Osteoblast (primary cell): ENCODE measurements around the gene RET. TPM values are rescaled to one million over a fixed set of nuclear protein-coding genes. Genes with fewer than 3 reads are reported as not detected.

Experiments
- DNase-seq: peaks from one replicate; pipeline ENCODE4 v3.0.0; 2011; ENCODE audit warnings: low spot score, mixed read lengths; ENCODE audit not compliant: insufficient read length; ENCODE audit errors: missing footprints
- H2AFZ ChIP-seq: 2 replicates; pipeline ENCODE4 v1.6.0; 2011; ENCODE audit warnings: mild to moderate bottlenecking, low read length
- H3K27ac ChIP-seq: 2 replicates; pipeline ENCODE4 v1.5.1; 2011; ENCODE audit warnings: mild to moderate bottlenecking, low read depth, low read length, moderate library complexity
- H3K27me3 ChIP-seq: 2 replicates; pipeline ENCODE4 v1.6.0; 2012; ENCODE audit warnings: mild to moderate bottlenecking, control low read depth, inconsistent platforms, low read length, moderate library complexity; ENCODE audit not compliant: insufficient read depth
- H3K36me3 ChIP-seq: 2 replicates; pipeline ENCODE4 v1.5.1; 2011; ENCODE audit warnings: mild to moderate bottlenecking, low read length, control low read depth, moderate library complexity; ENCODE audit not compliant: insufficient read depth
- H3K4me1 ChIP-seq: 2 replicates; pipeline ENCODE4 v1.5.1; 2011; ENCODE audit warnings: mild to moderate bottlenecking, low read length, control low read depth, moderate library complexity; ENCODE audit not compliant: insufficient read depth
- H3K4me2 ChIP-seq: 2 replicates; pipeline ENCODE4 v1.6.0; 2011; ENCODE audit warnings: mild to moderate bottlenecking, low read length; ENCODE audit not compliant: insufficient read depth
- H3K4me3 ChIP-seq: fragments of 200-600 bp; sonication (generic); 3 replicates; pipeline ENCODE4 v1.5.1; 2012; ENCODE audit warnings: mild to moderate bottlenecking, low read length, inconsistent platforms; ENCODE audit not compliant: insufficient read depth
- H3K79me2 ChIP-seq: 2 replicates; pipeline ENCODE4 v1.6.0; 2012; ENCODE audit warnings: mild to moderate bottlenecking, low read length, control low read depth, inconsistent platforms; ENCODE audit not compliant: insufficient read depth
- H3K9me3 ChIP-seq: 2 replicates; pipeline ENCODE4 v1.5.1; 2011; ENCODE audit warnings: low read depth, low read length, control low read depth
- H4K20me1 ChIP-seq: 2 replicates; pipeline ENCODE4 v1.6.0; 2012; ENCODE audit warnings: mild to moderate bottlenecking, low read length, control low read depth; ENCODE audit not compliant: insufficient read depth
- total RNA-seq: library from RNA; depleted of rRNA; stranded (reverse); fragments of >200 nt; gene quantifications from 2 replicates; pipeline ENCODE4 v1.2.3, GENCODE V29; 2012
- TF ChIP-seq, protein P1 (sequence below): IDR thresholded peaks from 2 replicates; pipeline ENCODE4 v1.5.1; 2011; ENCODE audit warnings: mild to moderate bottlenecking, low read depth, low read length, moderate library complexity; ENCODE audit errors: extremely low read depth

RET gene
- total RNA-seq, 1 donor = under 0.01 TPM

DNA sequence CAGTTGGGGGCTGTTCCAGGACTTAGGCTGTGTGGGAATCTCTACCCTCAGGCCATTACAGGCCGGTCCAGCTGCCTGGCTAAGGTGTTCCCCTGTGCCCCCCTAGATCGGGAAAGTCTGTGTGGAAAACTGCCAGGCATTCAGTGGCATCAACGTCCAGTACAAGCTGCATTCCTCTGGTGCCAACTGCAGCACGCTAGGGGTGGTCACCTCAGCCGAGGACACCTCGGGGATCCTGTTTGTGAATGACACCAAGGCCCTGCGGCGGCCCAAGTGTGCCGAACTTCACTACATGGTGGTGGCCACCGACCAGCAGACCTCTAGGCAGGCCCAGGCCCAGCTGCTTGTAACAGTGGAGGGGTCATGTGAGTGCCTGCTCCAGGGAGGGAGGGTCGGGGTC is 34.2 kb downstream of the RET start:
- Histone ChIP-seq H3K4me3 (no peak overlapping the region), H3K27me3 (no peaks in the 10 kb centered on the region), H3K79me2 (no peaks in the 10 kb centered on the region), H3K36me3 (no peaks in the 10 kb centered on the region), H3K27ac (no peak overlapping the region), H4K20me1 (no peaks in the 10 kb centered on the region), H3K9me3 (no peaks in the 10 kb centered on the region), H3K4me2 (no peak overlapping the region), H2AFZ (no peak overlapping the region), H3K4me1 (no peaks in the 10 kb centered on the region)
- TF ChIP-seq, protein P1, sequence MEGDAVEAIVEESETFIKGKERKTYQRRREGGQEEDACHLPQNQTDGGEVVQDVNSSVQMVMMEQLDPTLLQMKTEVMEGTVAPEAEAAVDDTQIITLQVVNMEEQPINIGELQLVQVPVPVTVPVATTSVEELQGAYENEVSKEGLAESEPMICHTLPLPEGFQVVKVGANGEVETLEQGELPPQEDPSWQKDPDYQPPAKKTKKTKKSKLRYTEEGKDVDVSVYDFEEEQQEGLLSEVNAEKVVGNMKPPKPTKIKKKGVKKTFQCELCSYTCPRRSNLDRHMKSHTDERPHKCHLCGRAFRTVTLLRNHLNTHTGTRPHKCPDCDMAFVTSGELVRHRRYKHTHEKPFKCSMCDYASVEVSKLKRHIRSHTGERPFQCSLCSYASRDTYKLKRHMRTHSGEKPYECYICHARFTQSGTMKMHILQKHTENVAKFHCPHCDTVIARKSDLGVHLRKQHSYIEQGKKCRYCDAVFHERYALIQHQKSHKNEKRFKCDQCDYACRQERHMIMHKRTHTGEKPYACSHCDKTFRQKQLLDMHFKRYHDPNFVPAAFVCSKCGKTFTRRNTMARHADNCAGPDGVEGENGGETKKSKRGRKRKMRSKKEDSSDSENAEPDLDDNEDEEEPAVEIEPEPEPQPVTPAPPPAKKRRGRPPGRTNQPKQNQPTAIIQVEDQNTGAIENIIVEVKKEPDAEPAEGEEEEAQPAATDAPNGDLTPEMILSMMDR = no peak
- no peak for DNase-seq

DNA sequence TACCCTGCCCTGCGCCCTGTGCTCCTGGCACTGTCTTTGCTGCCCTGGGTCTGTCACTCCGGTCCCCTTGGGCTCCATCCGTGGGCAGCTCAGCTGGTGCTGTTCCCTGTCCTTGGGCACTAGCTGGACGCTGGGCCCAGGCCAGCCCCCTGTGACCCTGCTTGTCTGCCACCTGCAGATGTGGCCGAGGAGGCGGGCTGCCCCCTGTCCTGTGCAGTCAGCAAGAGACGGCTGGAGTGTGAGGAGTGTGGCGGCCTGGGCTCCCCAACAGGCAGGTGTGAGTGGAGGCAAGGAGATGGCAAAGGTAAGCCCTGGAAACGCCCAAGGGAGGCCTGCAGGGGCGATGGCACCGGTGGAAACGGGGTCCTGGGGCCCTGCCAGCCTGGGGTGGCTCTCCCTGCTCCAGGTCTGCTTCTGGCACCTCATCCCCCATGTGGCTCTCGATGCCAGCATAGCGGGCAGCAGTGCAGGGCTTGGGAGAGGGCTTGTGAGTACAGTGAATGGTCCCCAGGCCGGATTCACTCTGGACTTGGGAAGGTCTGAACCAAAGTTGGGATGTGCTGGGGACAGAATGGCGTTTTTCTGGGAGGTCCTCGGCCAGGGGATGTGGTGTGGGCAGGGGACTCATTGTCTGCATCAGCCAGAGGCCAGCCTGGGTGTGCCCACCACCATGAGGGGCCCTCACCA is 35.2 kb downstream of the RET start:
- no peak for DNase-seq

DNA sequence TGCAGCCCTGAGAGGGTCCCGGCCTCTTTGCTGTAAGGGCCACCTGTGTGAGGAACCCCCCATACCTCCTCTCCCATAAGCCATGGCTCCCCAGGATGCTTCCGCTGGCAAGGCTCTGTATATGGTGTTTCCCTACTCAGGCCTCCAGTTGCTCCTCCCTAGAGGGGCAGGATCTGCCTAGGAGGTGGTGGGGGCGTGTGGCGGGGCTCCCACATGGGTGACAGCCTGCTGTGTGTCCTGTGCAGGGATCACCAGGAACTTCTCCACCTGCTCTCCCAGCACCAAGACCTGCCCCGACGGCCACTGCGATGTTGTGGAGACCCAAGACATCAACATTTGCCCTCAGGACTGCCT is 35.7 kb downstream of the RET start:
- Histone ChIP-seq H3K4me2 (no peak overlapping the region), H3K27ac (no peak overlapping the region), H3K36me3 (no peaks in the 10 kb centered on the region), H3K4me1 (no peaks in the 10 kb centered on the region), H3K9me3 (no peaks in the 10 kb centered on the region), H3K4me3 (no peak overlapping the region), H3K79me2 (no peaks in the 10 kb centered on the region), H4K20me1 (no peaks in the 10 kb centered on the region), H2AFZ (no peak overlapping the region), H3K27me3 (no peaks in the 10 kb centered on the region)
- DNase-seq = no peak
- TF ChIP-seq, protein P1 = no peak

More for the DNA sequence above, 35.2 kb downstream of the RET start:
- Histone ChIP-seq H3K27me3 (no peaks in the 10 kb centered on the region), H3K4me1 (no peaks in the 10 kb centered on the region), H3K36me3 (no peaks in the 10 kb centered on the region), H3K9me3 (no peaks in the 10 kb centered on the region), H3K4me2 (no peak overlapping the region), H3K79me2 (no peaks in the 10 kb centered on the region), H2AFZ (no peak overlapping the region), H4K20me1 (no peaks in the 10 kb centered on the region), H3K4me3 (no peak overlapping the region), H3K27ac (no peak overlapping the region)
- TF ChIP-seq, protein P1 = no peak

DNA sequence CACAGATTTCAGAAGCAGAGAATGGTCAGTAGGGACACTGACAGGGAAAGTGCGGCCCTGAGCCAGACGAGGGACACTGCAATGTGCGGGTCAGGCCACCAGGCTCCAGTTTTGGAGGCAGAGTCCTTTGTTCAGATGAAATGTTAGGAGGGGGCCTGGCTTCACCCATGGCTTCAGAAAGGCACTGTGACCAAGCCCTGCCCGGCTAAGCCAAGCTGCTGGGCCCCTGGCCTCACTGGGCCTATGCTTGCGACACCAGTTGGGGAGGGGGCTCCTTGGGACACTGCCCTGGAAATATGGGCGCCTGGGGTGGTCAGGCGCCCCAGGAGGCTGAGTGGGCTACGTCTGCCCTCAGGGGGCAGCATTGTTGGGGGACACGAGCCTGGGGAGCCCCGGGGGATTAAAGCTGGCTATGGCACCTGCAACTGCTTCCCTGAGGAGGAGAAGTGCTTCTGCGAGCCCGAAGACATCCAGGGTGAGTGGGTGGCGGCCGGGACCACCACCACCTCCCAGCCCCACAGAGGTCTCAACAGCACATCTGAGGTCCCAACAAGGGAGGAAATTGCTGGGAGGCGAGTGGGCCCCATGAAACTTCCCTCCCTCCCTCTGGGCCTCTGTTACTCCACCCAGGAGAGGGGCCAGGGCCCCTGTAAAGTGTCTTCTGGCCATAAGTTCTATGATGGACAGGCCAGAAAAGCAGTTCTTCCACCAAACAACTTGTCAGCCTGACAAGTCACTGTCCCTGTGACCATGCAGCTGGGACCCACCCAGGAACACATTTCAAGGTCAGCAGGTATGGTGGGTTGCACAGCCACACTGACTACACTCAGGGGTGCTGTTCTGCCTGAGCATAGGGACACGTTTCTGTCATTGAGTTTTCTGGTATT is 36.6 kb downstream of the RET start:
- no peak overlapping the region for H2AFZ ChIP-seq
- no peaks in the 10 kb centered on the region for H3K4me1 ChIP-seq
- no peak for DNase-seq
- H4K20me1 ChIP-seq = no peaks in the 10 kb centered on the region
- H3K9me3 ChIP-seq = no peaks in the 10 kb centered on the region
- TF ChIP-seq, protein P1 = no peak
- H3K36me3 ChIP-seq = no peaks in the 10 kb centered on the region
- no peak overlapping the region for H3K4me3 ChIP-seq
- no peaks in the 10 kb centered on the region for H3K27me3 ChIP-seq
- H3K27ac ChIP-seq = no peak overlapping the region
- H3K79me2 ChIP-seq = no peaks in the 10 kb centered on the region
- H3K4me2 ChIP-seq = no peak overlapping the region
